Left cardiac atrium (tissue), 4 donors: ENCODE measurements around the gene DAD1. TPM values are rescaled to one million over a fixed set of nuclear protein-coding genes. Genes with fewer than 3 reads are reported as not detected.
A peak's percentile ranks its signal among the peaks of the same experiment; 100 is the strongest.
"Not testable (repeated sequence)": the region's sequence is repeated elsewhere in the genome, so short reads cannot be mapped to it uniquely, and the experiment has no call there.

Experiments used
- ATAC-seq, 2 donors: fragments of 200-7000 bp; cut with Tn5 transposase; one replicate each; pipeline ENCODE4 v1.9.1; 2020; ENCODE audit warnings: mild to moderate bottlenecking in 2 of 2, moderate library complexity in 2 of 2
- DNase-seq: peaks from one replicate; pipeline ENCODE4 v3.0.0-alpha.2; 2020
- intact Hi-C, 2 donors: fragments of 100-400 bp; cut with DNase I; formaldehyde crosslinking; loops; one replicate each; pipeline versions ENCODE4 v1.14.1 to v1.15.1; 2022 to 2023
- total RNA-seq, 2 donors: library from RNA; stranded (reverse); fragmentation: NEBNext Ultra II Directional; extraction: Animal tissue kit (Norgen Biotek cat#: 25700); gene quantifications; one replicate each; pipeline ENCODE4 v1.2.1, GENCODE V29; 2021
- donor health status: DM: no; HTN: yes; CAD: no.
- donor health status: DM: no; HTN: yes; CAD: no; lungs with severe emphysema.
- donor health status: DM: yes; HTN: yes; CAD: no.
- donor health status: Dilated cardiomyopathy.

The DAD1 gene
- total RNA-seq, 2 donors from 2014 or later: 150 to 165 TPM

DNA sequence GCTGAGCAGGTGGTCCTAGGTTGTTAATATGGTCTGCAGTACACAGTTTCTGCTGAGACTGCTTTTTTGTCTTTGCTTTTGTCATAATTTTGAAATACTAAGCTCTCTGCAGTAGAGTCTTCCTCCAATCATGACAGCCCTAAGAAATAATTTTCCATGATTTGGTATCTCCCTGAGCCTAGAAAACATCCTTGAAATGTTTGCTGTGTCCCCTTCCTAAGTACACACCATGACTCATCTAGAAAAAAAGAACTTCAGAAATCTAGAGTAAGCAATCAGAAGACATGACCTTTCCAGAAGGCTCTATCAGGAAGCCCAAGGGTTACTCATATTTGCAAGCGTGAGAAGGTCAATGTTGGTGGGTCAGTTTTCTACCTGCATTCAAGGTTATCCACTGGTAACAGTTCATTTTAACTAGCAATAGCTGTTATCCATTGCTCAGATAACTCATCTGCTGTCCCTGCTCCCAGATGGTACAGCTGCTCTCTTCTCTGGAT lies 16.4 kb downstream of the DAD1 start:
- no peak for DNase-seq
- no peak for ATAC-seq
- intact Hi-C loops: loop anchor here in 1 of 2 donors (5.0 kb wide), 1 partner anchor 245 kb away; the partner anchor contains the start of gene SLC7A7

DNA sequence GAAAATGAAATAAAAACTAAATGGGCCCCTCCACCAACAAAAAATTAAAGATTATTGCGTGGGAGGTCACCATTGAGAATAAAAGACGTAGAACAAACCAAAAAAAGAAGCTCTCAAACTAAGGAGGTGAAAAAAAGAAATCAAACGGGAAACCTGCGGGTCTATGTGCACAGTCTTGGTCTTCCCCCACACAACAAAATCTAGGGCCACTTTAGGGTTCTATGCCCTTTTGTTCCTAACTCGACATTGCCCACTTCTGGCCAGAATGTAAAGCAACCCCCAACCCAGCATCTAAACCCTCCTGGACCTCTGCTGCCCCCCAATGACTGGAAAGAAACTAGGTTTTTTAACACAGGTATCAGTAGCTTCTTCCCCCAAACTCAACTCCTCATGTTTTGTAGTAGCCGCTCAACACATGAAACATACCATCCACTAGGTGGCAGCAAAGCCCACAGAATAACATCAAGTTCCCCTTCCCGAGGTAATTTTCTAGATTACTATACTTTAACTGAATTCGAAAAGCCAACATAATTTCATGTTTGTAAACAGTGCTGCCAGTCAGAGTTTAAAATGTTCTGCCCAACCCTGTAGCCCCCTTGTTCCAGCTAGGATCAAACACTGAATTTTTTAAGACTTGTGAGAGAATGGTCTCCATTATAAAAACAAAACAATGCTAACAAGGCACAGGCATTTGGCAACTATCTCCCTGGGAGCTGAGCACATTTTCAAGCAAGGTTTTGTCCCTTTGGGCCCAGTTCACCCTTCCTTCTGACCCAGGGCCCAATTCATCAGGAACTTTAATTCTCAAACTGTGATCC lies 18.7 kb downstream of the DAD1 start:
- DNase-seq: peak; percentile 69
- intact Hi-C loops: loop anchor here in 1 of 2 donors (2.0 to 5.0 kb wide), 2 partner anchors 82 to 247 kb away; partner anchors contain the start of gene SLC7A7
- ATAC-seq: peak; percentile 69 to 80

DNA sequence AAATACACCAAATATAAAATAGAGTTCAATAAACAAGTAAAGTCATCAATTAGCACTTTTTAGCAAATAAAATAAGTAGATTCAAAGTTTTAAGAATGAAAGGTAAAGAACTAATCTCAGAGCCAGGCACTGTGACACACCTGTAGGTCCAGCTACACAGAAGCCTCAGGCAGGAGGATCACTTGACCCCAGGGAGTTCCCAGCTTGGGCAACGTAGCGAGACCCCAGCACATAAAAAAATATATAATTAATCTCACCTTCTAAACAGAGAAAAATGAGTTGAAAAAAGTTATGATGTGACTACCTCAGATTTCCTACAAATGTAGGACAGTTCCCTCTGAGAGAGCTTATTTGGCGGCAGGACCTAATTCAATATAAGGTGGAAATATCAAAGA lies 19.3 kb downstream of the DAD1 start:
- DNase-seq: no peak
- intact Hi-C loops: loop anchor here (2.0 to 5.0 kb wide), 3 partner anchors 73 to 248 kb away; partner anchors contain the start of genes OR6J1 (in 1 of the 2) and SLC7A7 (in 1 of the 2)
- no peak for ATAC-seq

DNA sequence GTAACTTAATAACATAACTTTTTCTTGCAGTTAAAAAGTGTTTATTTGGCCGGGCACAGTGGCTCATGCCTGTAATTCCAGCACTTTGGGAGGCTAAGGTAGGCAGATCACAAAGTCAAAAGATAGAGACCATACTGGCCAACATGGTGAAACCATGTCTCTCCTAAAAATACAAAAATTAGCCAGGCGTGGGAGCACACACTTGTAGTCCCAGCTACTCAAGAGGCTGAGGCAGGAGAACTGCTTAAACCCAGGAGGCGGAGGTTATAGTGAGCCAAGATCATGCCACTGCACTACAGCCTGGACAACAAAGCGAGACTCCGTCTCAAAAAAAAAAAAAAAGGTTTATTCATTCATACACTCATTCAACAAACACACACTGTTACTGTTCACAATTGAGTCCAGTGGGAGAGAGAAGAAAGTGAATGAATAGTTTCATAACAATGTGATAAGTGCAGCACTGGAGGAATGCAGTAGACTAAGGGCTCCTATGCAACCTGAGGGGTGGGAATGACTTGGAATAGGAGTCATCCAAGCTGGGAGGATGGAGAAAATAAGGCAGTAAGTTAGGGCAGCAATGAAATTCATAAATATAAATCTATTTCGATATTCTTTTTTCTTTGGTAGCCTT lies 19.8 kb downstream of the DAD1 start:
- DNase-seq (no peak), ATAC-seq (no peak)
- intact Hi-C loops: loop anchor here in 1 of 2 donors (5.0 kb wide), 1 partner anchor 73 kb away; the partner anchor contains the start of gene OR6J1

GRCh38 chr14:22567437-22567836 lies 21.6 kb downstream of the DAD1 start:
- ATAC-seq (no peak), DNase-seq (no peak)
- intact Hi-C loops: loop anchor here in 1 of 2 donors (5.0 kb wide), 1 partner anchor 75 kb away; the partner anchor contains the start of gene OR6J1

DNA sequence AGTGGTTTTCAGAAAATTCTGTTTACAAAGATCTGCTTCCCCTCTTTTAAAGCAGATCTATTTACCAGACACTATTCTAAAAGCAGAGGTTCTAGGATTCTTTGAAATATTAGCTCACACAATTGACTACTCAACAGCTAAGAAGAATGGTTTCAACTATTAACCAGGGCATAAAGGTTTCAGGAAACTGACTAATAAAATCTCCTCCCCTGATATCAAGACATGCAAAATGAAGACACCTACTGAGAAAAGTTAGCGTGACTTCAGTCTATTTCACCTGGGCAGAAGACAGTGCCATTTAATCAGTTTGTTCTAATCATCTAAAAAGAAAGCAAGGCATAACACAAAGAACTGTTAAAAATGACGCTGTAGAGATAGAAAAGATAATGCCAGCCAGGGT lies 22.2 kb downstream of the DAD1 start:
- intact Hi-C loops: loop anchor here in 1 of 2 donors (5.0 kb wide), 1 partner anchor 75 kb away; the partner anchor contains the start of gene OR6J1
- no peak for ATAC-seq

GRCh38 chr14:22566266-22566665 lies 22.8 kb downstream of the DAD1 start:
- ATAC-seq, DNase-seq: not testable (repeated sequence)
- intact Hi-C loops: loop anchor here in 1 of 2 donors (5.0 kb wide), 1 partner anchor 76 kb away; the partner anchor contains the start of gene OR6J1

More for the DNA sequence above, 22.2 kb downstream of the DAD1 start:
- DNase-seq: no peak

- intact Hi-C loops: loop anchor here in 1 of 2 donors (5.0 kb wide), 1 partner anchor 77 kb away; the partner anchor contains the start of gene OR6J1
- ATAC-seq: no peak
- DNase-seq: no peak
Measured at GRCh38 chr14:22565391-22565945, 23.6 kb downstream of the DAD1 start.

GRCh38 chr14:22564463-22564862 lies 24.6 kb downstream of the DAD1 start:
- no peak for ATAC-seq
- no peak for DNase-seq
- intact Hi-C loops: no loop called here

- intact Hi-C loops: no loop called here
- DNase-seq (no peak), ATAC-seq (no peak)
Measured at GRCh38 chr14:22563987-22564386, 25.0 kb downstream of the DAD1 start.

- intact Hi-C loops: no loop called here
- DNase-seq: no peak
- ATAC-seq: peak; percentile 9 to 24
Measured at GRCh38 chr14:22561661-22562579, 27.1 kb downstream of the DAD1 start.

DNA sequence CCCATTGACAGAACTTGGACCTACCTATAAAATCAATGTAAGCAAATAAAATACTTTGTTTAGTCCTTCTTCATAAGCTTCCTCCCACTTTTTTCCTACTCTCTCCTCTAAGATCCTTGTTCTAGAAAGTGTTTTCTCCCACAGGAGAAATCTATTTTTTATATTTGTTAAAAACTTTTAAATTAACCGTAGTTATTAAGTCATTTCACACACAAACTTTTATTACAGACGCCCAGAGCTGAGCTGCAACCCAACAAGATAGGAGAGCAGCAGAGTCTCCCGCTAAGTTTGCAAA lies 27.7 kb downstream of the DAD1 start:
- intact Hi-C loops: no loop called here
- DNase-seq (no peak), ATAC-seq (no peak)

- DNase-seq: no peak
- intact Hi-C loops: no loop called here
- ATAC-seq: no peak
Measured at GRCh38 chr14:22560662-22561365, 28.2 kb downstream of the DAD1 start.

GRCh38 chr14:22559041-22559440 lies 30.0 kb downstream of the DAD1 start:
- intact Hi-C loops: loop anchor here (5.0 to 10.0 kb wide), 3 partner anchors 167 to 296 kb away; partner anchors contain the start of gene SLC7A7 (in 2 of the 2)
- ATAC-seq (no peak), DNase-seq (no peak)

GRCh38 chr14:22558221-22558913 lies 30.7 kb downstream of the DAD1 start:
- ATAC-seq (no peak), DNase-seq (no peak)
- intact Hi-C loops: loop anchor here (5.0 to 10.0 kb wide), 3 partner anchors 166 to 296 kb away; partner anchors contain the start of gene SLC7A7 (in 2 of the 2)

- no peak for DNase-seq
- ATAC-seq: no peak
- intact Hi-C loops: loop anchor here (1.0 to 10.0 kb wide), 4 partner anchors 166 to 297 kb away; partner anchors contain the start of gene SLC7A7 (in 2 of the 2)
Measured at GRCh38 chr14:22557846-22558220, 31.2 kb downstream of the DAD1 start.
